Tibial nerve (tissue), 4 donors: ENCODE results near the gene SEMA6B.

ENCODE experiments used
- CTCF ChIP-seq, 5 experiments: fragments of 200-600 bp in 3 of 5; fragments of 450-650 bp in 2 of 5; sonication (generic) in 3 of 5; IDR thresholded peaks; one replicate each; pipeline ENCODE4 v1.5.1; 2016 to 2019; ENCODE audit warnings: antibody characterized with exemption in 5 of 5, mild to moderate bottlenecking in 3 of 5, moderate library complexity in 2 of 5
- EP300 ChIP-seq, 2 donors: sonication (generic); formaldehyde crosslinking; IDR thresholded peaks; one replicate each; pipeline ENCODE4 v1.6.1; 2017; ENCODE audit warnings: antibody characterized with exemption in 2 of 2, mild to moderate bottlenecking in 1 of 2

- no peak for TF ChIP-seq CTCF (IDR thresholded peaks at IDR 0.05)
- no peak for TF ChIP-seq EP300 (IDR thresholded peaks at IDR 0.05)
Measured at GRCh38 chr19:4577020-4577782, 17.7 kb upstream of the SEMA6B start.
